ENCODE measurements around the gene CDC42BPB.

DNA sequence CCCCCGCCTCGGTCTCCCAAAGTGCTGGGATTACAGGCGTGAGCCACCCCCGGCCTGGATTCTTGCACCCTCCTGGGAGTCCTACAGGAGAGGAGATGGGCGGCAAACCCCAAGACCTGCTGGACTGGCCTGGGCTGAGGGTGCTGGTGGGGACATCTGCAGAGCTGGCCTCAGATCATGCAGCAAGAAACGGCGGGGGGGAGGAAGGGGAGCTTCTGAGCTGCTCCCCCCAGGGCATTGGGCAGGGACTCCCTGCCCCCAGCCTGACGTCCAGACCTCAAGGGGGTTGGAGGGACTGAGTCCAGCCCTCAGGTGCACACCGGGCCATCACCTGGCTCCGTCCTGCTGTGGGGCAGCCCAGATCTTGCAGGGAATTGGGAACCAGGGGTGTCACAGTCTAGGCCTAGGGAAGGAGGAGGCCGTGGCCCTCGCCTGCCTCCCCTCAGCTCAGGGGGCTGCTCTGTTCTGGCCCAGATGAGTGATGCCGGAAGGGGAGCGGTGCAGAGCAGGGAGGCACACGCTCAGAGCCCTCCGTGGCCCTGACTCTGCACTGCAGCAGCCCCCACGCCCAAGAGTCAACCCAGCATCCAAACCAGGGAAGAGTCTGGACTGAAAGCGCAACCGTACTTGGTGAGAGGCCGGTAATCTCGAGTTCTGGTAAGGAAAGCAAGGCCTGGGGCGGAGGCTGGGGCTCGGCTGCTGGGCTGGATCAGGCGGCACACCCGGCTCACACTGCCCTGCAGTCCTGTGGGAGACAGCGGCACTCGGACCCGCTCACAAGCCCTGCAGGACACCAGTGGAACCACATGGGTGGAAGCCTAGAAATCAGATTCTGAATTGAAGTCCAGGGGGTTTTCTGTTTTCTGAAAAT lies 143.8 kb downstream of the CDC42BPB start:
- TF ChIP-seq, protein P1, sequence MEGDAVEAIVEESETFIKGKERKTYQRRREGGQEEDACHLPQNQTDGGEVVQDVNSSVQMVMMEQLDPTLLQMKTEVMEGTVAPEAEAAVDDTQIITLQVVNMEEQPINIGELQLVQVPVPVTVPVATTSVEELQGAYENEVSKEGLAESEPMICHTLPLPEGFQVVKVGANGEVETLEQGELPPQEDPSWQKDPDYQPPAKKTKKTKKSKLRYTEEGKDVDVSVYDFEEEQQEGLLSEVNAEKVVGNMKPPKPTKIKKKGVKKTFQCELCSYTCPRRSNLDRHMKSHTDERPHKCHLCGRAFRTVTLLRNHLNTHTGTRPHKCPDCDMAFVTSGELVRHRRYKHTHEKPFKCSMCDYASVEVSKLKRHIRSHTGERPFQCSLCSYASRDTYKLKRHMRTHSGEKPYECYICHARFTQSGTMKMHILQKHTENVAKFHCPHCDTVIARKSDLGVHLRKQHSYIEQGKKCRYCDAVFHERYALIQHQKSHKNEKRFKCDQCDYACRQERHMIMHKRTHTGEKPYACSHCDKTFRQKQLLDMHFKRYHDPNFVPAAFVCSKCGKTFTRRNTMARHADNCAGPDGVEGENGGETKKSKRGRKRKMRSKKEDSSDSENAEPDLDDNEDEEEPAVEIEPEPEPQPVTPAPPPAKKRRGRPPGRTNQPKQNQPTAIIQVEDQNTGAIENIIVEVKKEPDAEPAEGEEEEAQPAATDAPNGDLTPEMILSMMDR (IDR thresholded peaks at IDR 0.05; ENCODE audit: low read depth, low read length, poor library complexity, severe bottlenecking): no peak
- no peak for TF ChIP-seq EZH2phosphoT487 (IDR thresholded peaks at IDR 0.05; ENCODE audit: borderline replicate concordance, low read length)

Measured in DOHH2 (cell line).